HepG2 (cell line): Measurements from ENCODE around the gene FIS1. TPM values are rescaled to one million over a fixed set of nuclear protein-coding genes. Genes with fewer than 3 reads are reported as not detected.

ENCODE experiments used
- ATAC-seq: fragments of 200-7000 bp; cut with Tn5 transposase; 3 replicates; pipeline ENCODE4 v1.9.1; 2020; ENCODE audit warnings: mild to moderate bottlenecking, moderate library complexity
- BruUV-seq: library from RNA; stranded (reverse); fragments of 400-500 nt; replicated peaks from 2 replicates; lab custom pipeline; 2021; lab: Mats Ljungman, UMichigan
- CTCF ChIA-PET: fragments of 300-600 bp; formaldehyde crosslinking; extraction: SDS; loops from one replicate; lab custom pipeline; 2021; ENCODE audit warnings: low total read pairs, inconsistent platforms, low intra/inter-chr PET ratio; lab: Yijun Ruan, JAX
- POLR2A ChIA-PET: fragments of 350-600 bp; sonication (Branson Sonifier 250); formaldehyde crosslinking; loops from one replicate; lab custom pipeline; 2020; ENCODE audit warnings: antibody characterized with exemption, inconsistent platforms; lab: Yijun Ruan, JAX
- DNase-seq: peaks from one replicate; pipeline ENCODE4 v3.0.0-alpha.2; 2015; ENCODE audit warnings: low spot score
- FAIRE-seq: peaks from 3 replicates; lab custom pipeline; 2011; peaks lifted over from hg19 to GRCh38; lab: Jason Lieb, UNC
- H2AFZ ChIP-seq: one replicate; pipeline ENCODE4 v1.6.1; 2011; ENCODE audit warnings: low read length, inconsistent platforms
- H3K27ac ChIP-seq: fragments of 300-600 bp; 3 replicates; pipeline ENCODE4 v1.8.0; 2011; ENCODE audit warnings: mixed run types, mild to moderate bottlenecking, mixed read lengths, low read length, inconsistent platforms; ENCODE audit not compliant: insufficient read depth; ENCODE audit errors: extremely low read length
- H3K27me3 ChIP-seq, 2 experiments: fragments of 200-600 bp in 1 of 2; 2 replicates in 1 of 2; 3 replicates in 1 of 2; pipeline versions ENCODE4 v1.6.0 to v1.8.0; 2011; ENCODE audit warnings: low read length in 2 of 2, mild to moderate bottlenecking in 2 of 2, moderate library complexity in 2 of 2, inconsistent platforms in 1 of 2; ENCODE audit not compliant: insufficient read depth in 2 of 2, control insufficient read depth in 1 of 2
- H3K36me3 ChIP-seq, 2 experiments: fragments of 200-600 bp in 1 of 2; replicated peaks in 1 of 2; 2 replicates in 1 of 2; 3 replicates in 1 of 2; pipeline versions ENCODE4 v1.5.1 to v1.8.0; 2011; ENCODE audit warnings: low read length in 2 of 2, inconsistent platforms in 1 of 2; ENCODE audit not compliant: insufficient read depth in 2 of 2, control insufficient read depth in 1 of 2
- H3K4me1 ChIP-seq: 2 replicates; pipeline ENCODE4 v1.5.1; 2012; ENCODE audit warnings: low read length, inconsistent platforms; ENCODE audit not compliant: insufficient read depth
- H3K4me2 ChIP-seq: 2 replicates; pipeline ENCODE4 v1.6.0; 2011; ENCODE audit warnings: low read depth, low read length, inconsistent platforms
- H3K4me3 ChIP-seq, 3 experiments: fragments of 200-600 bp in 1 of 3; sonication (generic), shearing (Covaris generic) in 1 of 3; replicated peaks in 1 of 3; 2 replicates each; pipeline ENCODE4 v1.5.1; 2011 to 2016; ENCODE audit warnings: low read length in 3 of 3, inconsistent platforms in 2 of 3, low read depth in 2 of 3, mild to moderate bottlenecking in 2 of 3, control low read depth in 1 of 3, mixed read lengths in 1 of 3; ENCODE audit not compliant: insufficient read depth in 1 of 3
- H3K79me2 ChIP-seq: one replicate; pipeline ENCODE4 v1.6.1; 2011; ENCODE audit warnings: low read length, inconsistent platforms; ENCODE audit not compliant: insufficient read depth
- H3K9ac ChIP-seq: 2 replicates; pipeline ENCODE4 v1.6.0; 2011; ENCODE audit warnings: mild to moderate bottlenecking, low read depth, low read length, inconsistent platforms; ENCODE audit not compliant: insufficient read depth
- H3K9me3 ChIP-seq: 2 replicates; pipeline ENCODE4 v1.5.1; 2012; ENCODE audit warnings: mild to moderate bottlenecking, low read length
- H4K20me1 ChIP-seq: 2 replicates; pipeline ENCODE4 v1.6.0; 2011; ENCODE audit warnings: inconsistent platforms, mild to moderate bottlenecking, low read length, moderate library complexity; ENCODE audit not compliant: insufficient read depth
- HNF4G ChIP-seq, 2 experiments: sonication (generic) in 1 of 2; formaldehyde crosslinking in 1 of 2; IDR thresholded peaks; 2 replicates each; pipeline versions ENCODE4 v1.4.0 to v1.6.1; 2011 to 2020; ENCODE audit warnings: borderline replicate concordance in 2 of 2, low read depth in 2 of 2, mild to moderate bottlenecking in 2 of 2, low read length in 1 of 2, missing genetic modification reagents in 1 of 2, moderate library complexity in 1 of 2
- MED1 ChIP-seq: sonication (generic); formaldehyde crosslinking; IDR thresholded peaks from 2 replicates; pipeline ENCODE4 v1.4.0; 2020; ENCODE audit warnings: missing genetic modification reagents
- POLR2AphosphoS5 ChIP-seq: IDR thresholded peaks from 2 replicates; pipeline ENCODE4 v1.6.1; 2012; ENCODE audit warnings: low read depth, low read length
- WGBS: methylation state at CpG from one replicate; pipeline ENCODE4 v1.1.6; 2017; ENCODE audit warnings: low lambda C conversion rate; 5-methylcytosine and 5-hydroxymethylcytosine counted together
- in situ Hi-C: cut with HindIII; loops from 2 replicates; pipeline ENCODE4 v1.10.0; 2017; ENCODE audit warnings: low pct_unique_long_range_greater_than_20kb; ENCODE audit not compliant: extremely low pct_ligation_motif_present
- intact Hi-C: fragments of 100-400 bp; cut with micrococcal nuclease; formaldehyde crosslinking; loops from one replicate; pipeline ENCODE4 v1.10.0; 2022; ENCODE audit not compliant: unreplicated experiment
- polyA plus RNA-seq, 8 experiments: library from polyadenylated mRNA; depleted of rRNA in 3 of 8; stranded (reverse) in 7 of 8; unstranded in 1 of 8; fragments of >200 nt; fragmentation: Illumina TruSeq in 4 of 8; extraction: Trizol in 4 of 8; gene quantifications; 2 replicates each; pipeline versions ENCODE4 v1.2.1 to v1.2.3, GENCODE V29; 2011 to 2016; ENCODE audit warnings: low read depth in 4 of 8, missing spikeins in 1 of 8, mixed read lengths in 1 of 8; ENCODE audit not compliant: insufficient read depth in 1 of 8
- total RNA-seq, 5 experiments: library from RNA; depleted of rRNA; stranded (reverse); fragments of >200 nt; fragmentation: Illumina TruSeq; extraction: Trizol; gene quantifications; 2 replicates each; pipeline ENCODE4 v1.2.3, GENCODE V29; 2016; ENCODE audit warnings: low read depth in 1 of 5
- TF ChIP-seq, protein P1 (sequence below): sonication (generic); formaldehyde crosslinking; IDR thresholded peaks from 2 replicates; pipeline ENCODE4; 2020; ENCODE audit warnings: missing genetic modification reagents, mild to moderate bottlenecking, borderline replicate concordance
- TF ChIP-seq, protein P2 (sequence below): sonication (generic); formaldehyde crosslinking; IDR thresholded peaks from 2 replicates; pipeline ENCODE4 v1.4.0; 2020; ENCODE audit warnings: missing genetic modification reagents, mild to moderate bottlenecking, borderline replicate concordance
- TF ChIP-seq, protein P3 (sequence below): sonication (generic); formaldehyde crosslinking; IDR thresholded peaks from 2 replicates; pipeline ENCODE4 v1.4.0; 2020; ENCODE audit warnings: missing genetic modification reagents
- TF ChIP-seq, protein P4 (sequence below): sonication (generic); formaldehyde crosslinking; IDR thresholded peaks from 2 replicates; pipeline ENCODE4 v1.4.0; 2020; ENCODE audit warnings: missing genetic modification reagents
- TF ChIP-seq, protein P5 (sequence below): sonication (generic); formaldehyde crosslinking; IDR thresholded peaks from 2 replicates; pipeline ENCODE4 v1.5.0; 2020; ENCODE audit warnings: mild to moderate bottlenecking, missing genetic modification reagents, borderline replicate concordance

Gene FIS1
- total and polyA plus RNA-seq, 2 of the 13 experiments (the other 11 are each of a cell fraction or from before 2014, with no cell fraction given) = 97.5 to 101 TPM

DNA sequence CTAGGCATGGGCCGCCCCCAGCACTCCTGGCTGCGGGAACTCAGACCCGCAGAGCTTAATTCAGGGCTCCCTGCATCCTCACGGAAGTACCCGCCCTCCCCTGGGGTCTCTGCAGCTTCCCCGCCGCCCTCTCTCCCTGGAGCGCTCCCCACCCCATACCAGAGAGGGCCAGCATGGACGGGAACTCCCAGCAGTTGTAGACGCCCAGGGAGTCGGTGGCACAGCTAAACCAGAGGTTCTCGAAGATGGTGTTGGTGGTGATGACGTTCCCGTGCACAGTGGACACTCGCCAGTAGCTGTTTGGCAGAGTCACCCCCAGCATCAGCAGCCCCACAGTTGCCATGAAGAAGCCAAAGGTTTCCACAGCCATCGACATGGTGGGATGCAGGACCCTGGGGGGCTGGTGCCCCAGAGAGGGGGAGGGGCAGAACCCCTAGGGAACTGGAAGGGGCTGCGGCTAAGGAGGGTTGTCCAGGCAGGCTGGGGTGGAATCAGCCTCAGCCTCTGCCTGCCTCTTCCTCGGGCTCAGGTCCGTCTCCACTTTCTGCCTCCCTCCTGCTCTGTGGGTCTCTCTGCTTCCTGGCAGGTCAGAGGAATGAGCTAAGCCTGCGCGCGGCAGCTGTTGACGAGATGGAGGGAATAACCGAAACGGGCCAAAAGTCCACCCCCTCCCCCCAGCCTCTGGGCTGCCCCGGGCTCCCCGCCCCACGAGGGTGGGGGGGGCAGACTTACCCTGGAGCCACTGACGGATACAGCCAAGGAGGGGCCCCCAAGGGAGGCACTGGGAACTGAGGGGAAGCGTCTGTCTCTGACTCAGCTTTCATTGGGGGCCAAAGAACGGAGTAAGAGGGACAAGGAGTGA lies 7.4 kb downstream of the FIS1 start, which contains the start of gene CLDN15:
TSS of gene CLDN15 (minus strand) at position 597 of the 862 bp plus-strand sequence. CDS start at position 376, 221 bp downstream.
- in situ Hi-C loops (no loop called here), intact Hi-C loops (no loop called here)
- CTCF ChIA-PET = no interaction called here
- H3K4me1 ChIP-seq = peaks cover 49% of the 10 kb centered on the region
- no TSS peak for BruUV-seq
- no peak within 1 kb of the TSS for H2AFZ ChIP-seq
- H3K4me3 ChIP-seq = peak within 1 kb of the TSS in 2 of 3 experiments; percentile 12 to 66; a peak in 1 of 6 replicates
- ATAC-seq (peak; percentile 71), DNase-seq (peak; percentile 66), FAIRE-seq (peak; percentile 68)
- peak within 1 kb of the TSS; percentile 53; the same call in 1 of the 2 replicates for H3K9ac ChIP-seq
- 53% methylated on average over 25 of the region's 31 CpGs for WGBS
- POLR2A ChIA-PET = interaction anchor here (0.7 to 3.2 kb wide), 13 partner anchors 10 to 137 kb away, joined by 3 to 33 read pairs (median 5); partner anchors contain the start of genes MOGAT3, PLOD3 and ZNHIT1
- H3K9me3 ChIP-seq = no peaks in the 10 kb centered on the region
- H4K20me1 ChIP-seq = no peaks in the 10 kb centered on the region
- H3K36me3 ChIP-seq = peaks cover 6 to 16% of the 10 kb centered on the region in 2 experiments; a peak in 4 of 5 replicates
- H3K4me2 ChIP-seq = peak within 1 kb of the TSS; percentile 82
- no peaks in the 10 kb centered on the region for H3K27me3 ChIP-seq
- peaks cover 2% of the 10 kb centered on the region for H3K79me2 ChIP-seq
- peak within 1 kb of the TSS; percentile 71 for H3K27ac ChIP-seq
- TF ChIP-seq, protein P1, sequence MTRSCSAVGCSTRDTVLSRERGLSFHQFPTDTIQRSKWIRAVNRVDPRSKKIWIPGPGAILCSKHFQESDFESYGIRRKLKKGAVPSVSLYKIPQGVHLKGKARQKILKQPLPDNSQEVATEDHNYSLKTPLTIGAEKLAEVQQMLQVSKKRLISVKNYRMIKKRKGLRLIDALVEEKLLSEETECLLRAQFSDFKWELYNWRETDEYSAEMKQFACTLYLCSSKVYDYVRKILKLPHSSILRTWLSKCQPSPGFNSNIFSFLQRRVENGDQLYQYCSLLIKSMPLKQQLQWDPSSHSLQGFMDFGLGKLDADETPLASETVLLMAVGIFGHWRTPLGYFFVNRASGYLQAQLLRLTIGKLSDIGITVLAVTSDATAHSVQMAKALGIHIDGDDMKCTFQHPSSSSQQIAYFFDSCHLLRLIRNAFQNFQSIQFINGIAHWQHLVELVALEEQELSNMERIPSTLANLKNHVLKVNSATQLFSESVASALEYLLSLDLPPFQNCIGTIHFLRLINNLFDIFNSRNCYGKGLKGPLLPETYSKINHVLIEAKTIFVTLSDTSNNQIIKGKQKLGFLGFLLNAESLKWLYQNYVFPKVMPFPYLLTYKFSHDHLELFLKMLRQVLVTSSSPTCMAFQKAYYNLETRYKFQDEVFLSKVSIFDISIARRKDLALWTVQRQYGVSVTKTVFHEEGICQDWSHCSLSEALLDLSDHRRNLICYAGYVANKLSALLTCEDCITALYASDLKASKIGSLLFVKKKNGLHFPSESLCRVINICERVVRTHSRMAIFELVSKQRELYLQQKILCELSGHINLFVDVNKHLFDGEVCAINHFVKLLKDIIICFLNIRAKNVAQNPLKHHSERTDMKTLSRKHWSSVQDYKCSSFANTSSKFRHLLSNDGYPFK (CRISPR knock-in tag) = peak; percentile 25; the same call in 1 of the 2 replicates
- TF ChIP-seq, protein P2, sequence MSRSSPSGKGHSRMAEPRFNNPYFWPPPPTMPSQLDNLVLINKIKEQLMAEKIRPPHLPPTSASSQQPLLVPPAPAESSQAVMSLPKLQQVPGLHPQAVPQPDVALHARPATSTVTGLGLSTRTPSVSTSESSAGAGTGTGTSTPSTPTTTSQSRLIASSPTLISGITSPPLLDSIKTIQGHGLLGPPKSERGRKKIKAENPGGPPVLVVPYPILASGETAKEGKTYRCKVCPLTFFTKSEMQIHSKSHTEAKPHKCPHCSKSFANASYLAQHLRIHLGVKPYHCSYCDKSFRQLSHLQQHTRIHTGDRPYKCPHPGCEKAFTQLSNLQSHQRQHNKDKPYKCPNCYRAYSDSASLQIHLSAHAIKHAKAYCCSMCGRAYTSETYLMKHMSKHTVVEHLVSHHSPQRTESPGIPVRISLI = no peak
- TF ChIP-seq POLR2AphosphoS5 (peak; percentile 34; the same call in 1 of the 2 replicates), MED1 (CRISPR knock-in tag) (peak; percentile 52; the same call in 1 of the 2 replicates), HNF4G (IDR thresholded peaks at IDR 0.05; ENCODE audit: borderline replicate concordance, low read depth, low read length) (peak; percentile 46; the same call in 1 of the 2 replicates), HNF4G (CRISPR knock-in tag; IDR thresholded peaks at IDR 0.05; ENCODE audit: borderline replicate concordance, low read depth) (no peak)
- TF ChIP-seq, protein P3, sequence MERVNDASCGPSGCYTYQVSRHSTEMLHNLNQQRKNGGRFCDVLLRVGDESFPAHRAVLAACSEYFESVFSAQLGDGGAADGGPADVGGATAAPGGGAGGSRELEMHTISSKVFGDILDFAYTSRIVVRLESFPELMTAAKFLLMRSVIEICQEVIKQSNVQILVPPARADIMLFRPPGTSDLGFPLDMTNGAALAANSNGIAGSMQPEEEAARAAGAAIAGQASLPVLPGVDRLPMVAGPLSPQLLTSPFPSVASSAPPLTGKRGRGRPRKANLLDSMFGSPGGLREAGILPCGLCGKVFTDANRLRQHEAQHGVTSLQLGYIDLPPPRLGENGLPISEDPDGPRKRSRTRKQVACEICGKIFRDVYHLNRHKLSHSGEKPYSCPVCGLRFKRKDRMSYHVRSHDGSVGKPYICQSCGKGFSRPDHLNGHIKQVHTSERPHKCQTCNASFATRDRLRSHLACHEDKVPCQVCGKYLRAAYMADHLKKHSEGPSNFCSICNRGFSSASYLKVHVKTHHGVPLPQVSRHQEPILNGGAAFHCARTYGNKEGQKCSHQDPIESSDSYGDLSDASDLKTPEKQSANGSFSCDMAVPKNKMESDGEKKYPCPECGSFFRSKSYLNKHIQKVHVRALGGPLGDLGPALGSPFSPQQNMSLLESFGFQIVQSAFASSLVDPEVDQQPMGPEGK (CRISPR knock-in tag) = peak; percentile 96
- TF ChIP-seq, protein P4, sequence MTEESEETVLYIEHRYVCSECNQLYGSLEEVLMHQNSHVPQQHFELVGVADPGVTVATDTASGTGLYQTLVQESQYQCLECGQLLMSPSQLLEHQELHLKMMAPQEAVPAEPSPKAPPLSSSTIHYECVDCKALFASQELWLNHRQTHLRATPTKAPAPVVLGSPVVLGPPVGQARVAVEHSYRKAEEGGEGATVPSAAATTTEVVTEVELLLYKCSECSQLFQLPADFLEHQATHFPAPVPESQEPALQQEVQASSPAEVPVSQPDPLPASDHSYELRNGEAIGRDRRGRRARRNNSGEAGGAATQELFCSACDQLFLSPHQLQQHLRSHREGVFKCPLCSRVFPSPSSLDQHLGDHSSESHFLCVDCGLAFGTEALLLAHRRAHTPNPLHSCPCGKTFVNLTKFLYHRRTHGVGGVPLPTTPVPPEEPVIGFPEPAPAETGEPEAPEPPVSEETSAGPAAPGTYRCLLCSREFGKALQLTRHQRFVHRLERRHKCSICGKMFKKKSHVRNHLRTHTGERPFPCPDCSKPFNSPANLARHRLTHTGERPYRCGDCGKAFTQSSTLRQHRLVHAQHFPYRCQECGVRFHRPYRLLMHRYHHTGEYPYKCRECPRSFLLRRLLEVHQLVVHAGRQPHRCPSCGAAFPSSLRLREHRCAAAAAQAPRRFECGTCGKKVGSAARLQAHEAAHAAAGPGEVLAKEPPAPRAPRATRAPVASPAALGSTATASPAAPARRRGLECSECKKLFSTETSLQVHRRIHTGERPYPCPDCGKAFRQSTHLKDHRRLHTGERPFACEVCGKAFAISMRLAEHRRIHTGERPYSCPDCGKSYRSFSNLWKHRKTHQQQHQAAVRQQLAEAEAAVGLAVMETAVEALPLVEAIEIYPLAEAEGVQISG (CRISPR knock-in tag) = peak; percentile 43; the same call in 1 of the 2 replicates
- TF ChIP-seq, protein P5, sequence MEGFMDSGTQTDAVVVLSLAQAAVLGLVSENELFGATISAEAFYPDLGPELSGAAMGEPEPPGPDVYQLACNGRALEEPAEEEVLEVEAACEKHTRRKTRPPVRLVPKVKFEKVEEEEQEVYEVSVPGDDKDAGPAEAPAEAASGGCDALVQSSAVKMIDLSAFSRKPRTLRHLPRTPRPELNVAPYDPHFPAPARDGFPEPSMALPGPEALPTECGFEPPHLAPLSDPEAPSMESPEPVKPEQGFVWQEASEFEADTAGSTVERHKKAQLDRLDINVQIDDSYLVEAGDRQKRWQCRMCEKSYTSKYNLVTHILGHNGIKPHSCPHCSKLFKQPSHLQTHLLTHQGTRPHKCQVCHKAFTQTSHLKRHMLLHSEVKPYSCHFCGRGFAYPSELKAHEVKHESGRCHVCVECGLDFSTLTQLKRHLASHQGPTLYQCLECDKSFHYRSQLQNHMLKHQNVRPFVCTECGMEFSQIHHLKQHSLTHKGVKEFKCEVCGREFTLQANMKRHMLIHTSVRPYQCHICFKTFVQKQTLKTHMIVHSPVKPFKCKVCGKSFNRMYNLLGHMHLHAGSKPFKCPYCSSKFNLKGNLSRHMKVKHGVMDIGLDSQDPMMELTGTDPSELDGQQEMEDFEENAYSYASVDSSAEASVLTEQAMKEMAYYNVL (CRISPR knock-in tag) = peak; percentile 37; the same call in 1 of the 2 replicates
